OCI-LY7 (cell line): ENCODE results near the gene CDH23.

Experiments
- CTCF ChIP-seq: fragments of 200-600 bp; sonication (generic); conservative IDR thresholded peaks from 2 replicates; pipeline ENCODE4 v1.5.1; 2014; ENCODE audit warnings: mild to moderate bottlenecking, antibody characterized with exemption, low read length, moderate library complexity, mixed read lengths
- EZH2phosphoT487 ChIP-seq: fragments of 200-600 bp; sonication (generic); IDR thresholded peaks from 2 replicates; pipeline ENCODE4 v1.6.1; 2018; ENCODE audit warnings: low read depth, borderline replicate concordance, mild to moderate bottlenecking, mixed run types, antibody characterized with exemption, low read length, moderate library complexity, mixed read lengths

DNA sequence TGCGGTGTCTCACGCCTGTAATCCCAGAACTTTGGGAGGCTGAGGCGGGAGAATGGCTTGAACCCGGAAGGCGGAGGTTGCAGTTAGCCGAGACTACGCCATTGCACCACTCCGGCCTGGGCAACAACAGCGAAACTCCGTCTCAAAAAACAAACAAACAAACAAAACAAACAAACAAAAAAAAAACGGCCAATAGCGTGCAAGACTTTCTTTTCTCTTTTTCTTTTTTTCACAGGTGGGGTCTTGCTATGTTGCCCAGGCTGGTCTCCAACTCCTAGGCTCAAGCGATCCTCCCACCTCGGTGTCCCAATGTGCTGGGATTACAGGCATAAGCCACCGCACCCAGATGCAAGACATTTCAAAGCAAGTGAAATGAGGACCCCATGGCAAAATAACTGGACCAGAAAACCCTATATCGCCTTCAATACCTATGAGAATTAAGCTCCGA is 452.8 kb downstream of the CDH23 start:
- no peak for TF ChIP-seq CTCF
- no peak for TF ChIP-seq EZH2phosphoT487
